GM23248 (cell line): ENCODE data around the gene MAFF. TPM values are rescaled to one million over a fixed set of nuclear protein-coding genes. Genes with fewer than 3 reads are reported as not detected.

Experiments used
- DNase-seq: peaks from one replicate; pipeline ENCODE4 v3.0.0-alpha.2; 2015
- H2AFZ ChIP-seq: fragments of 200-600 bp; sonication (generic); 2 replicates; pipeline ENCODE4 v1.6.1; 2016; ENCODE audit warnings: antibody characterized with exemption
- H3F3A ChIP-seq: fragments of 200-600 bp; sonication (generic); 2 replicates; pipeline ENCODE4 v1.6.1; 2016; ENCODE audit warnings: mild to moderate bottlenecking, antibody characterized with exemption, mixed run types; ENCODE audit not compliant: insufficient read depth
- H3K27ac ChIP-seq: fragments of 200-600 bp; sonication (generic); 2 replicates; pipeline ENCODE4 v1.5.1; 2016; ENCODE audit warnings: mild to moderate bottlenecking
- H3K27me3 ChIP-seq: fragments of 200-600 bp; sonication (generic); replicated peaks from 2 replicates; pipeline ENCODE4 v1.6.1; 2016; ENCODE audit warnings: mild to moderate bottlenecking; ENCODE audit not compliant: insufficient read depth
- H3K36me3 ChIP-seq: fragments of 200-600 bp; sonication (generic); 2 replicates; pipeline ENCODE4 v1.6.1; 2016; ENCODE audit warnings: low read depth, mild to moderate bottlenecking
- H3K4me1 ChIP-seq: fragments of 200-600 bp; sonication (generic); 2 replicates; pipeline ENCODE4 v1.6.1; 2016; ENCODE audit warnings: mild to moderate bottlenecking; ENCODE audit not compliant: insufficient read depth
- H3K4me2 ChIP-seq: fragments of 200-600 bp; sonication (generic); one replicate; pipeline ENCODE4 v1.6.1; 2016; ENCODE audit warnings: mild to moderate bottlenecking; ENCODE audit not compliant: unreplicated experiment
- H3K4me3 ChIP-seq: fragments of 200-600 bp; sonication (generic); 2 replicates; pipeline ENCODE4 v1.5.1; 2016; ENCODE audit warnings: mild to moderate bottlenecking
- H3K79me2 ChIP-seq: fragments of 200-600 bp; sonication (generic); 2 replicates; pipeline ENCODE4 v1.6.1; 2016; ENCODE audit warnings: mild to moderate bottlenecking; ENCODE audit not compliant: insufficient read depth
- H3K9ac ChIP-seq: fragments of 200-600 bp; sonication (generic); 2 replicates; pipeline ENCODE4 v1.6.1; 2016; ENCODE audit warnings: mild to moderate bottlenecking
- H3K9me2 ChIP-seq: fragments of 200-600 bp; sonication (generic); 2 replicates; pipeline ENCODE4 v1.6.1; 2016; ENCODE audit warnings: mixed run types, mild to moderate bottlenecking, moderate library complexity; ENCODE audit not compliant: insufficient read depth
- H3K9me3 ChIP-seq: fragments of 200-600 bp; sonication (generic); one replicate; pipeline ENCODE4 v1.6.1; 2017; ENCODE audit warnings: low read depth
- H4K20me1 ChIP-seq: fragments of 200-600 bp; sonication (generic); 2 replicates; pipeline ENCODE4 v1.6.0; 2016; ENCODE audit not compliant: insufficient read depth
- EZH2 ChIP-seq: fragments of 200-600 bp; sonication (generic); IDR thresholded peaks from 2 replicates; pipeline ENCODE4 v1.6.1; 2018; ENCODE audit warnings: antibody characterized with exemption, mild to moderate bottlenecking; ENCODE audit not compliant: insufficient read depth, poor library complexity, severe bottlenecking
- EZH2phosphoT487 ChIP-seq: fragments of 200-600 bp; sonication (generic); IDR thresholded peaks from 2 replicates; pipeline ENCODE4 v1.6.1; 2018; ENCODE audit warnings: antibody characterized with exemption, moderate library complexity, mild to moderate bottlenecking, low read depth; ENCODE audit not compliant: insufficient read depth
- WGBS, 2 experiments: methylation state at CpG; one replicate each; pipeline ENCODE4 v1.1.6; 2015 to 2017; ENCODE audit warnings: low lambda C conversion rate in 2 of 2, low coverage in 1 of 2; ENCODE audit errors: missing lambda C conversion rate in 2 of 2; 5-methylcytosine and 5-hydroxymethylcytosine counted together
- in situ Hi-C: fragments of 300-500 bp; cut with MboI; formaldehyde crosslinking; loops from 2 replicates; pipeline ENCODE4 v1.15.0; 2020
- polyA plus RNA-seq: library from polyadenylated mRNA; unstranded; fragments of >200 nt; fragmentation: Nextera tagmentation; extraction: Ambion mirVana; gene quantifications from 2 replicates; pipeline ENCODE4 v1.2.1, GENCODE V29; 2016
- total RNA-seq: library from RNA; depleted of rRNA; stranded (reverse); fragments of >200 nt; shearing (Covaris generic); gene quantifications from 2 replicates; pipeline ENCODE4 v1.2.3, GENCODE V29; 2014

MAFF gene
- total and polyA plus RNA-seq, 2 experiments from 2014 or later = 34.6 to 68.1 TPM

DNA sequence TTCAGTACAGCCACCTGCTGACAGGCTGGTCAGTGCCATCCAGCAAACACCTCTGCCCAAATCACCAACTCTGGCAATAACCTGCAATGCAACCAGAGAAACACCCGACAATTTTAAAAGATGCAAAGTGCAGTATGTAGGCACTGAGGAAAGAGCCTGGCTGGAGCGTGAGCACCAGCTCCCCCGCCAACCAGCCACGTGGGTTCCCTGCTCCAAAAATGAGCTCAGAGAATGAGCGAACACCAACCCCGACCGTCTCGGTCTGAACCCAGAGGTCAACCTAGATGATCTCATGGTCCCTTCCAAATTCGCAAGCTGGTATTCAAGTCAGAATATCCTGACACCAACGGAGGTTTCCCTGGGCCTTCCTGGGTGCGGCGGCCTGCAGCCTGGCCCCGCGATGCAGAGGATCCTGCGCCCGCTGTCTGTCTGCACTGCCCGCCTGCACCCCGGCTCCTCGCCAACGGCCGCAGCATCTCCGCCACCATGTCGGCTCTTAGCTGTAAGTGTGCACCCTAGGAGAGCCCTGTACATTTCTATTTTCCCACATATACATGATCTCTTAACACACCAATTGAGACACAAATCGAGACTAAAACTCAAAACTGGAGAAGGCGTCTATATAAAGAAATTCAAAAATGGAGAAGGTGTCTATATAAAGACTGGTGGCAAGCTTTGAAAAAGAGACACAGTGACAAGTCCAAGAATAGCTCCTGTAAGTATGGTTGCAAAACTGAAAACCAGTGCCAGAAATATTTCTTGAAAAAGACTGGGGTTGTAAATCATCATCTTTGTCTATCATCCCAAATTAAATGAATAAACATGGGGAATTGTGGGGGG, 48.2 kb downstream of the MAFF start:
- WGBS, 2 experiments = 92 to 93% methylated on average over 25 of the region's 25 CpGs
- no peak for DNase-seq
- no peak overlapping the region for H3K9ac ChIP-seq
- no peaks in the 10 kb centered on the region for H3F3A ChIP-seq
- 0 out of 2 replicates have a peak, but pooled peaks cover 5% of the 10 kb centered on the region for H3K4me1 ChIP-seq
- TF ChIP-seq EZH2phosphoT487 = no peak
- no peak for TF ChIP-seq EZH2
- no peaks in the 10 kb centered on the region; the same call in 1 of the 2 replicates for H3K36me3 ChIP-seq
- H4K20me1 ChIP-seq = 0 out of 2 replicates have a peak, but pooled peaks cover 3% of the 10 kb centered on the region
- H3K9me3 ChIP-seq = no peaks in the 10 kb centered on the region
- no peak overlapping the region for H3K4me3 ChIP-seq
- peaks cover 92% of the 10 kb centered on the region for H3K79me2 ChIP-seq
- in situ Hi-C loops = no loop called here
- no peaks in the 10 kb centered on the region for H3K9me2 ChIP-seq
- no peak overlapping the region for H3K27ac ChIP-seq
- no peaks in the 10 kb centered on the region for H3K27me3 ChIP-seq
- no peak overlapping the region for H2AFZ ChIP-seq
- no peak overlapping the region for H3K4me2 ChIP-seq

DNA sequence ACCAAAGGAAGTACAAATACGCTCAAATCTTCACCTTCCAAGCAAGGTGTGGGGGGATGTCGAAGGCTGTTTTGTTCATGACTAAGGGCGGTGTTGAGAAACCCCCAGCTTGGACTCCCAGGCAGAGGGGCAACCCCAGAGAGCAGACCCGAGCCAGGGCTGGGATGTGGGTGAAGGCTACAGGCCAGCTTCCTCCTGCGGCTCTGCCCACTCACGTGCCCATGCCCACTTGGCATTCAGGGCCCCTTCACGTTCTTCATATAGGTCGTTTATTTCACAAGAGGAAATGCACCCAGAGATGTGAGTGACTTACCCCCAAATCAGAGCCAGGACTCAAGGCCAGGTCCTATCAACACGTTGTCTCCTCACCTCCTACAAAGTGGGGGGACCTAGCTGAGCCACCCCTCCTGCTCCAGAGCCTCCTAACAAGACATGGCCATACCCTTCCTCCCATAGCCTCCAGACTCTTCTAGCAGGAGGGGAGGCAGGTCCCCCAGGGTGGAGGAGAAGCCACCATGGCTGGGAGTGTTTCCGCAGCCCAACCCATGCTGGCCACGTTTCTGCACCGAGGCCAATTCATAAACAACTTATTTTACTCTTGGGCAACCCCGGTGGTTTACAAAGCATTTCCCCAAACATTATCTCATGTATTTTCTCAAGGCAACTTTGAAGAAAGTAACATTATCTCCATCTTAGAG, 49.0 kb downstream of the MAFF start:
- no peaks in the 10 kb centered on the region for H3K27me3 ChIP-seq
- H3K27ac ChIP-seq = peak overlapping the region; percentile 25; the same call in 1 of the 2 replicates
- no peak overlapping the region for H3K4me3 ChIP-seq
- no peaks in the 10 kb centered on the region for H3K9me3 ChIP-seq
- H3F3A ChIP-seq = peaks cover 6% of the 10 kb centered on the region; the same call in 1 of the 2 replicates
- H3K4me1 ChIP-seq = 0 out of 2 replicates have a peak, but pooled peaks cover 5% of the 10 kb centered on the region
- no peak overlapping the region for H3K9ac ChIP-seq
- TF ChIP-seq EZH2phosphoT487 = no peak
- no peak for TF ChIP-seq EZH2
- H3K36me3 ChIP-seq = no peaks in the 10 kb centered on the region; the same call in 1 of the 2 replicates
- no peak overlapping the region for H2AFZ ChIP-seq
- H3K4me2 ChIP-seq = no peak overlapping the region
- in situ Hi-C loops = no loop called here
- H3K79me2 ChIP-seq = peaks cover 99% of the 10 kb centered on the region
- H4K20me1 ChIP-seq = 0 out of 2 replicates have a peak, but pooled peaks cover 3% of the 10 kb centered on the region
- no peaks in the 10 kb centered on the region for H3K9me2 ChIP-seq
- peak; percentile 36 for DNase-seq
- WGBS, 2 experiments = 41 to 42% methylated on average over 13 of the region's 13 CpGs

DNA sequence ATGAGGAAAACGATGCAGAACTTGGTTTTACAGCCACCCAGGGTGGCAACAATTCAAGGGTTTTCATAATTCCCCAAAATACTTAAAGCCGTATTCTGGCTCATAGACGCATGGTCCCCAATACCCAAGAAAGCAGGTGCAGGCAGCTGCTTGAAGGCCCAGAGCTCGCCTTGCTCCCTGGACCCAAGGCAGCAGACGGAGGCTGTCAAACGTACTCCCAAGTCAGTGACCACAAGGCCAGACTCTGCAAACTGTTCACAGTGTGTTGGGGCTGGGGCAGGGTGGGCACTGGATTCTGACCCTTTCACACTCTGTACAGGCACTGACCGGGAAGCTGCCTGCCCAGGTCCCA, 49.5 kb downstream of the MAFF start:
- H3K4me3 ChIP-seq = no peak overlapping the region
- no peaks in the 10 kb centered on the region for H3K27me3 ChIP-seq
- no peak for DNase-seq
- H3K4me2 ChIP-seq = no peak overlapping the region
- H3F3A ChIP-seq = peaks cover 11% of the 10 kb centered on the region
- 0 out of 2 replicates have a peak, but pooled peaks cover 3% of the 10 kb centered on the region for H4K20me1 ChIP-seq
- peaks cover 8% of the 10 kb centered on the region for H3K4me1 ChIP-seq
- peaks cover 100% of the 10 kb centered on the region for H3K79me2 ChIP-seq
- no peak overlapping the region for H2AFZ ChIP-seq
- WGBS, 2 experiments = 63 to 70% methylated on average over 7 of the region's 7 CpGs
- H3K36me3 ChIP-seq = no peaks in the 10 kb centered on the region; the same call in 1 of the 2 replicates
- H3K27ac ChIP-seq = no peak overlapping the region
- no peak overlapping the region for H3K9ac ChIP-seq
- in situ Hi-C loops = no loop called here
- no peaks in the 10 kb centered on the region for H3K9me2 ChIP-seq
- no peak for TF ChIP-seq EZH2
- TF ChIP-seq EZH2phosphoT487 = no peak
- no peaks in the 10 kb centered on the region for H3K9me3 ChIP-seq

DNA sequence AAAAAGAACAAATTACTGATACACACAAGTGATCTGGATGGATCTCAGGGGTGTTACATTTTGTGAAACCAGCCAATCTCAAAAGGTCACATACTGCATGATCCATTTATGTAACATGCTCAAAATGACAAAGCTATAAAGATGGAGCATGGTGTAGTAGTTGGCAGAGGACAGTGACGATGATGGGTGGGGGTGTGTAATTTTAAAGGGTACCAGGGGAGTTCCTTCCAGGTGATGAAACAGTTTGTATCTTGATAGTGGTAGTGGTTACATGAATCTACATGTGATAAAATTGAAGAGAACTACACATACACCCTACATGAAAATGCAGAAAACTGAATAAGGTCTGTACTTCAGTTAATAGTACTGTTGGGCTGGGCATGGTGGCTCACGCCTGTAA, 53.9 kb downstream of the MAFF start:
- H3K9ac ChIP-seq = no peak overlapping the region
- no peaks in the 10 kb centered on the region for H3K36me3 ChIP-seq
- H3K27ac ChIP-seq = peak overlapping the region; percentile 94
- H3K79me2 ChIP-seq = peaks cover 98% of the 10 kb centered on the region
- DNase-seq = no peak
- peaks cover 37% of the 10 kb centered on the region for H3F3A ChIP-seq
- in situ Hi-C loops = no loop called here
- H3K9me2 ChIP-seq = no peaks in the 10 kb centered on the region
- no peaks in the 10 kb centered on the region for H3K27me3 ChIP-seq
- no peak overlapping the region for H2AFZ ChIP-seq
- H3K4me3 ChIP-seq = no peak overlapping the region
- H3K9me3 ChIP-seq = no peaks in the 10 kb centered on the region
- 96 to 98% methylated on average over 2 of the region's 2 CpGs for WGBS, 2 experiments
- peaks cover 28% of the 10 kb centered on the region for H3K4me1 ChIP-seq
- no peak for TF ChIP-seq EZH2phosphoT487
- TF ChIP-seq EZH2 = no peak
- no peaks in the 10 kb centered on the region for H4K20me1 ChIP-seq
- H3K4me2 ChIP-seq = no peak overlapping the region
